ENCODE results near the gene INSYN2B. TPM values are rescaled to one million over a fixed set of nuclear protein-coding genes. Genes with fewer than 3 reads are reported as not detected.
A peak's percentile ranks its signal among the peaks of the same experiment; 100 is the strongest.

Gene INSYN2B
- total RNA-seq (under 1 TPM; 0.12 to 0.63 TPM), polyA plus RNA-seq (under 1 TPM in 1 of 2 donors, not detected in 1; 0.10 TPM)
- long read RNA-seq, donor 1 = 0 reads
- long read RNA-seq, donor 2 = 0 reads
- long read RNA-seq, donor 3 = 0 reads
- long read RNA-seq, donor 4 = 0 reads
- long read RNA-seq, donor 5, partial matches to known transcripts = 0 of 3 reads
- long read RNA-seq, donor 5, other reads (novel, unspliced or antisense) = 0 of 3 reads

DNA sequence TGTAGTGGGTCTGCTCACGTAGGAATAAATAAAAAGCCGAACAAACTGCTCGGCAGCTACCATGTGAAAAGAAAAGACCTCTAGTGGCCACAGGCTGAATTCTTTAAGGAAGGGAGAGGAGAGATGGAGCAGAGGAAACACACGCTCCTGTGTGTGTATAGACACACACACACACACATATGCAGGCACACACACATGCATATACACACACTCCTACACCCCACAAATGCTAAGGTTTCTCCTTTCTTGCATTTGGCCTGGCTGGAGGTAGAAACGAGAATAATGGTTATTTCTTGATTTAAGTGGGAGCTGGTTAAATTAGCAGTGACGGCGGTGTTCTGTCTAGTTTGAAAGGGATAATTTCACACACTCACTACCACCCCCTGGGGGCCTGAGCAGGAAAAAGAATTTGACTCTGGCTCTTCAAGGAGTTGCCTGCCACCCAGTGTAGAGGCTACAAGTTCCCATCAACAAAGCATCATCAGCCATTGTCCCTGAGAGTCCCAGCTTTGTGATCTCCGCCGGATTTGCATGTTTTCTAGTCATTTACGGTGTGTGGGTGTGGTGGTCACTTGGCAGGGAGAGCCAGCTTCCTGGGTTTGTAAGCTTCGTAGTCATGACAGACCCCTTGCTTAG, at the start of gene INSYN2B:
Gene INSYN2B (minus strand): TSS at position 78 of the 636 bp plus-strand sequence. CDS start 96,597 bp downstream, outside the sequence.
- H3K36me3 ChIP-seq (ENCODE audit: control insufficient read depth in 4 of 4, insufficient read depth in 4 of 4, low read length in 4 of 4) = peaks cover 0 to 3% (median 0%) of the 10 kb centered on the region in 4 donors
- peaks cover 0 to 34% (median 16%) of the 10 kb centered on the region in 5 donors for H3K4me1 ChIP-seq (ENCODE audit: control insufficient read depth in 5 of 5, insufficient read depth in 5 of 5, low read length in 5 of 5)
- no peak within 1 kb of the TSS for H3K27ac ChIP-seq (ENCODE audit: low read depth in 1 of 2, low read length in 1 of 2)
- H3K27me3 ChIP-seq (ENCODE audit: control insufficient read depth in 3 of 3, insufficient read depth in 3 of 3, low read length in 2 of 3) = no peaks in the 10 kb centered on the region
- no peaks in the 10 kb centered on the region for H3K9me3 ChIP-seq (ENCODE audit: control insufficient read depth in 4 of 4, insufficient read depth in 3 of 4, low read length in 3 of 4)
- no peak within 1 kb of the TSS for H3K4me3 ChIP-seq
- TF ChIP-seq, protein P1, sequence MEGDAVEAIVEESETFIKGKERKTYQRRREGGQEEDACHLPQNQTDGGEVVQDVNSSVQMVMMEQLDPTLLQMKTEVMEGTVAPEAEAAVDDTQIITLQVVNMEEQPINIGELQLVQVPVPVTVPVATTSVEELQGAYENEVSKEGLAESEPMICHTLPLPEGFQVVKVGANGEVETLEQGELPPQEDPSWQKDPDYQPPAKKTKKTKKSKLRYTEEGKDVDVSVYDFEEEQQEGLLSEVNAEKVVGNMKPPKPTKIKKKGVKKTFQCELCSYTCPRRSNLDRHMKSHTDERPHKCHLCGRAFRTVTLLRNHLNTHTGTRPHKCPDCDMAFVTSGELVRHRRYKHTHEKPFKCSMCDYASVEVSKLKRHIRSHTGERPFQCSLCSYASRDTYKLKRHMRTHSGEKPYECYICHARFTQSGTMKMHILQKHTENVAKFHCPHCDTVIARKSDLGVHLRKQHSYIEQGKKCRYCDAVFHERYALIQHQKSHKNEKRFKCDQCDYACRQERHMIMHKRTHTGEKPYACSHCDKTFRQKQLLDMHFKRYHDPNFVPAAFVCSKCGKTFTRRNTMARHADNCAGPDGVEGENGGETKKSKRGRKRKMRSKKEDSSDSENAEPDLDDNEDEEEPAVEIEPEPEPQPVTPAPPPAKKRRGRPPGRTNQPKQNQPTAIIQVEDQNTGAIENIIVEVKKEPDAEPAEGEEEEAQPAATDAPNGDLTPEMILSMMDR (IDR thresholded peaks at IDR 0.05; ENCODE audit: control extremely low read depth, extremely low read depth) = peak; percentile 20
- 26 to 32% methylated on average over 11 of the region's 11 CpGs for WGBS, 2 donors
- DNase-seq (peak; percentile 88 to 96 (median 95)), ATAC-seq (ENCODE audit: insufficient read depth, low FRiP score) (peak; percentile 69)
- peak within 1 kb of the TSS; percentile 74 to 76 for H3K9ac ChIP-seq (ENCODE audit: insufficient read depth in 1 of 2, low read length in 2 of 2)

DNA sequence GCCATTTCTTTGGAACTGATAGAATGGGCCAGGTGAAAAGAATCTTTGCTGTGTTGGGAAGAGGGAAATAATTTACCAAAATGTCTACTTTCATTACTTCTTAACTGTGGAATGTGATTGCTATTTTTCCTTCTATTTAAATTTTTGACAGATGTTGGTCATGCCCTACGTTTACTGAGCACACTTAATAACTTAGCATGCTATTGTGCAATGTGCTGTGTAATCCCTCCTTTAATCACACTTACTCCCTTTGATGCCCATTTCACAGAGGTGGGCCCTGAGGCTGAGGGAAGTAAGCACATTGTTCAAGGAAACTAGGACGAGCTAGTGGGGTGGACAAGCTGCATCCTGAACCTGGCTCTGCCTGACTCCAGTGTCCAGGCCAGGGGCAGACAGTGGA, 47.8 kb upstream of the INSYN2B start:
- Histone ChIP-seq H3K9ac (ENCODE audit: insufficient read depth in 1 of 2, low read length in 2 of 2) (no peak overlapping the region), H3K4me1 (ENCODE audit: control insufficient read depth in 5 of 5, insufficient read depth in 5 of 5, low read length in 5 of 5) (no peaks in the 10 kb centered on the region), H3K9me3 (ENCODE audit: control insufficient read depth in 4 of 4, insufficient read depth in 3 of 4, low read length in 3 of 4) (no peaks in the 10 kb centered on the region), H3K27me3 (ENCODE audit: control insufficient read depth in 3 of 3, insufficient read depth in 3 of 3, low read length in 2 of 3) (peaks cover 0 to 5% (median 3%) of the 10 kb centered on the region in 3 donors), H3K36me3 (ENCODE audit: control insufficient read depth in 4 of 4, insufficient read depth in 4 of 4, low read length in 4 of 4) (no peaks in the 10 kb centered on the region), H3K27ac (ENCODE audit: low read depth in 1 of 2, low read length in 1 of 2) (no peak overlapping the region), H3K4me3 (no peak overlapping the region)
- peak in 1 of 3 donors; percentile 24 for DNase-seq
- TF ChIP-seq, protein P1 (IDR thresholded peaks at IDR 0.05; ENCODE audit: control extremely low read depth, extremely low read depth) = no peak
- ATAC-seq (ENCODE audit: insufficient read depth, low FRiP score) = no peak
- WGBS, 2 donors = 55 to 58% methylated on average over 2 of the region's 2 CpGs

DNA sequence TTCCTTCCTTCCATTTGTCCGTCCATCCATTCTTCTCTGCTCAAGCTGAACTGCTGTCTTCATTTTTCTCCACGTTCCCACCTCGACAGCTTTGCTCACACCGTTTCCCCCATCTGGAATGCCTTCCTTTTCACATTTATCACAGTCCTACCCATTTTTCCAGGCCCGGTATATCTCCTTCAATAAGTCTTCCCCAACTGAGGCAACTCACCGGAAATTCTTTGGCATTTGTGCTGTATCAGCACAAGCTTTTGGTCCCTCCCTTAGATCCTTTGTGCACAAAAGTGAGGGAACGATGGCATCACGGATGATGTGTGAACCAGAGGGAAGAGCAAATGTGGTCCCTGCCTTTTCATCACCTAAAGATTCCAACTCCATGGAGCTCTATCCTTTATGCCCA, 45.6 kb upstream of the INSYN2B start:
- no peaks in the 10 kb centered on the region for H3K9me3 ChIP-seq (ENCODE audit: control insufficient read depth in 4 of 4, insufficient read depth in 3 of 4, low read length in 3 of 4)
- H3K27ac ChIP-seq (ENCODE audit: low read depth in 1 of 2, low read length in 1 of 2) = no peak overlapping the region
- WGBS, 2 donors = 77 to 85% methylated on average over 8 of the region's 8 CpGs
- no peaks in the 10 kb centered on the region for H3K36me3 ChIP-seq (ENCODE audit: control insufficient read depth in 4 of 4, insufficient read depth in 4 of 4, low read length in 4 of 4)
- H3K4me3 ChIP-seq = no peak overlapping the region
- peaks cover 0 to 6% (median 3%) of the 10 kb centered on the region in 3 donors for H3K27me3 ChIP-seq (ENCODE audit: control insufficient read depth in 3 of 3, insufficient read depth in 3 of 3, low read length in 2 of 3)
- H3K9ac ChIP-seq (ENCODE audit: insufficient read depth in 1 of 2, low read length in 2 of 2) = no peak overlapping the region
- ATAC-seq (ENCODE audit: insufficient read depth, low FRiP score) (no peak), DNase-seq (no peak)
- TF ChIP-seq, protein P1 (IDR thresholded peaks at IDR 0.05; ENCODE audit: control extremely low read depth, extremely low read depth) = no peak
- H3K4me1 ChIP-seq (ENCODE audit: control insufficient read depth in 5 of 5, insufficient read depth in 5 of 5, low read length in 5 of 5) = no peaks in the 10 kb centered on the region
